GM23338 (cell line): ENCODE measurements around the gene TEX26. TPM values are rescaled to one million over a fixed set of nuclear protein-coding genes. Genes with fewer than 3 reads are reported as not detected.

Source experiments
- ATAC-seq: fragments of 200-7000 bp; cut with Tn5 transposase; 3 replicates; pipeline ENCODE4 v1.9.1; 2020
- DNase-seq: peaks from one replicate; pipeline ENCODE4 v3.0.0-alpha.2; 2015; ENCODE audit warnings: low spot score
- H2AFZ ChIP-seq: fragments of 200-600 bp; sonication (generic); 2 replicates; pipeline ENCODE4 v1.8.0; 2016; ENCODE audit warnings: antibody characterized with exemption, mild to moderate bottlenecking, moderate library complexity
- H3F3A ChIP-seq: fragments of 200-600 bp; sonication (generic); replicated peaks from 2 replicates; pipeline ENCODE4 v1.8.0; 2017; ENCODE audit warnings: antibody characterized with exemption, mixed run types, low read depth
- H3K27ac ChIP-seq: fragments of 200-600 bp; sonication (generic); 2 replicates; pipeline ENCODE4 v1.6.1; 2016; ENCODE audit warnings: low read depth
- H3K27me3 ChIP-seq: fragments of 200-600 bp; sonication (generic); 2 replicates; pipeline ENCODE4 v1.8.0; 2016; ENCODE audit warnings: mild to moderate bottlenecking, mixed run types, moderate library complexity; ENCODE audit not compliant: insufficient read depth
- H3K36me3 ChIP-seq: fragments of 200-600 bp; sonication (generic); 2 replicates; pipeline ENCODE4 v1.8.0; 2016; ENCODE audit warnings: mild to moderate bottlenecking; ENCODE audit not compliant: insufficient read depth
- H3K4me1 ChIP-seq: fragments of 200-600 bp; sonication (generic); 2 replicates; pipeline ENCODE4 v1.8.0; 2016; ENCODE audit warnings: mild to moderate bottlenecking, moderate library complexity; ENCODE audit not compliant: insufficient read depth
- H3K4me2 ChIP-seq: fragments of 200-600 bp; sonication (generic); 2 replicates; pipeline ENCODE4 v1.7.1; 2017; ENCODE audit warnings: mixed run types
- H3K4me3 ChIP-seq: fragments of 200-600 bp; sonication (generic); 2 replicates; pipeline ENCODE4 v1.6.1; 2016; ENCODE audit warnings: mixed run types
- H3K79me2 ChIP-seq: fragments of 200-600 bp; sonication (generic); replicated peaks from 2 replicates; pipeline ENCODE4 v1.8.0; 2017; ENCODE audit warnings: mild to moderate bottlenecking; ENCODE audit not compliant: insufficient read depth
- H3K9me2 ChIP-seq: fragments of 200-600 bp; sonication (generic); 2 replicates; pipeline ENCODE4 v1.8.0; 2017; ENCODE audit not compliant: insufficient read depth
- H4K20me1 ChIP-seq: fragments of 200-600 bp; sonication (generic); replicated peaks from 2 replicates; pipeline ENCODE4 v1.8.0; 2017; ENCODE audit warnings: mild to moderate bottlenecking; ENCODE audit not compliant: insufficient read depth
- H3K27ac Mint-ChIP-seq: 2 replicates; pipeline ENCODE4 v1.8.0; 2020; ENCODE audit warnings: inconsistent platforms, mild to moderate bottlenecking, moderate library complexity, mixed read lengths
- H3K27me3 Mint-ChIP-seq: 3 replicates; pipeline ENCODE4 v1.8.0; 2022; ENCODE audit warnings: low read depth, mild to moderate bottlenecking, moderate library complexity, mixed read lengths, inconsistent platforms; ENCODE audit not compliant: insufficient read depth, poor library complexity
- H3K36me3 Mint-ChIP-seq: 3 replicates; pipeline ENCODE4 v1.8.0; 2021; ENCODE audit warnings: low read depth, mild to moderate bottlenecking, inconsistent platforms, moderate library complexity, mixed read lengths
- H3K4me1 Mint-ChIP-seq: 3 replicates; pipeline ENCODE4 v1.8.0; 2020; ENCODE audit warnings: mild to moderate bottlenecking, inconsistent platforms, mixed read lengths
- H3K4me3 Mint-ChIP-seq: 3 replicates; pipeline ENCODE4 v1.8.0; 2021; ENCODE audit warnings: moderate library complexity, mild to moderate bottlenecking, inconsistent platforms, mixed read lengths
- H3K9me3 Mint-ChIP-seq: 3 replicates; pipeline ENCODE4 v1.8.0; 2020; ENCODE audit warnings: moderate library complexity, mild to moderate bottlenecking, inconsistent platforms, mixed read lengths
- JUNB ChIP-seq: IDR thresholded peaks from one replicate; pipeline ENCODE4 v1.6.1; 2016; ENCODE audit warnings: antibody characterized with exemption; ENCODE audit not compliant: unreplicated experiment
- ZNF114 ChIP-seq: fragments of 250-450 bp; sonication (Bioruptor Pico); IDR thresholded peaks from 2 replicates; pipeline ENCODE4 v1.5.0; 2020; ENCODE audit warnings: mild to moderate bottlenecking, moderate library complexity
- polyA plus RNA-seq: library from polyadenylated mRNA; unstranded; fragments of >200 nt; fragmentation: Nextera tagmentation; extraction: Ambion mirVana; gene quantifications from 2 replicates; pipeline ENCODE4 v1.2.1, GENCODE V29; 2016
- total RNA-seq: library from RNA; depleted of rRNA; stranded (reverse); fragments of >200 nt; shearing (Covaris generic); gene quantifications from 2 replicates; pipeline ENCODE4 v1.2.3, GENCODE V29; 2014
- TF ChIP-seq, protein P1 (sequence below), 2 experiments: fragments of 200-600 bp in 1 of 2; sonication (generic) in 1 of 2; conservative IDR thresholded peaks; 2 replicates each; pipeline versions ENCODE4 v1.5.1 to v1.6.1; 2016 to 2017; ENCODE audit warnings: antibody characterized with exemption in 2 of 2, low read depth in 2 of 2, mild to moderate bottlenecking in 2 of 2, moderate library complexity in 1 of 2
- TF ChIP-seq, protein P2 (sequence below): IDR thresholded peaks from one replicate; pipeline ENCODE4 v1.6.1; 2018; ENCODE audit warnings: antibody characterized with exemption; ENCODE audit not compliant: unreplicated experiment

The TEX26 gene
- total and polyA plus RNA-seq, 2 experiments from 2014 or later: not detected

DNA sequence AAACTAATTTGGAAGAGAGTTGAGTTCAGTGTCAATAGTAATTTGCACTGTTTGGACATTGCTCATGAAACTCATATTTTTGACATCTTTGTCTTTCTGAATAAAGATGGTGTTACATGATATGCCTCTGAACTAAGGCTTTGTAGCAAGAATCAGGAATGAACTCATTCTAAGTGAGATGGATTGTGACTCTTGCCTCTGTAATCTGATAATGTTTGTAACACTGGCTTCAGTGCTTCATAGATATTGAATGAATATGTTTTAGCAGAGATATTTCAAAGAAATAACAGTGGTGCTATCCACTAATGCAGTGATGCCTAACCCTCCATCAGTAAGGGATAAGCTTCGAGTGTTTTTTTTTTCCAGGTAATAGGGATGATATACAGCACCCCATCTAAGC lies 32.9 kb downstream of the TEX26 start:
- H3K4me2 ChIP-seq: no peak overlapping the region
- H4K20me1 ChIP-seq: no peaks in the 10 kb centered on the region
- ATAC-seq (no peak), DNase-seq (no peak)
- peaks cover 4% of the 10 kb centered on the region for H3K27me3 Mint-ChIP-seq
- peaks cover 20% of the 10 kb centered on the region; the same call in 2 of the 3 replicates for H3K36me3 Mint-ChIP-seq
- no peak overlapping the region for H3K27ac Mint-ChIP-seq
- peaks cover 12% of the 10 kb centered on the region for H3K9me2 ChIP-seq
- TF ChIP-seq, protein P1, sequence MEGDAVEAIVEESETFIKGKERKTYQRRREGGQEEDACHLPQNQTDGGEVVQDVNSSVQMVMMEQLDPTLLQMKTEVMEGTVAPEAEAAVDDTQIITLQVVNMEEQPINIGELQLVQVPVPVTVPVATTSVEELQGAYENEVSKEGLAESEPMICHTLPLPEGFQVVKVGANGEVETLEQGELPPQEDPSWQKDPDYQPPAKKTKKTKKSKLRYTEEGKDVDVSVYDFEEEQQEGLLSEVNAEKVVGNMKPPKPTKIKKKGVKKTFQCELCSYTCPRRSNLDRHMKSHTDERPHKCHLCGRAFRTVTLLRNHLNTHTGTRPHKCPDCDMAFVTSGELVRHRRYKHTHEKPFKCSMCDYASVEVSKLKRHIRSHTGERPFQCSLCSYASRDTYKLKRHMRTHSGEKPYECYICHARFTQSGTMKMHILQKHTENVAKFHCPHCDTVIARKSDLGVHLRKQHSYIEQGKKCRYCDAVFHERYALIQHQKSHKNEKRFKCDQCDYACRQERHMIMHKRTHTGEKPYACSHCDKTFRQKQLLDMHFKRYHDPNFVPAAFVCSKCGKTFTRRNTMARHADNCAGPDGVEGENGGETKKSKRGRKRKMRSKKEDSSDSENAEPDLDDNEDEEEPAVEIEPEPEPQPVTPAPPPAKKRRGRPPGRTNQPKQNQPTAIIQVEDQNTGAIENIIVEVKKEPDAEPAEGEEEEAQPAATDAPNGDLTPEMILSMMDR (conservative IDR thresholded peaks at IDR 0.05; ENCODE audit: low read depth in 2 of 2): no peak
- TF ChIP-seq ZNF114 (CRISPR knock-in tag) (no peak), JUNB (no peak)
- TF ChIP-seq, protein P2, sequence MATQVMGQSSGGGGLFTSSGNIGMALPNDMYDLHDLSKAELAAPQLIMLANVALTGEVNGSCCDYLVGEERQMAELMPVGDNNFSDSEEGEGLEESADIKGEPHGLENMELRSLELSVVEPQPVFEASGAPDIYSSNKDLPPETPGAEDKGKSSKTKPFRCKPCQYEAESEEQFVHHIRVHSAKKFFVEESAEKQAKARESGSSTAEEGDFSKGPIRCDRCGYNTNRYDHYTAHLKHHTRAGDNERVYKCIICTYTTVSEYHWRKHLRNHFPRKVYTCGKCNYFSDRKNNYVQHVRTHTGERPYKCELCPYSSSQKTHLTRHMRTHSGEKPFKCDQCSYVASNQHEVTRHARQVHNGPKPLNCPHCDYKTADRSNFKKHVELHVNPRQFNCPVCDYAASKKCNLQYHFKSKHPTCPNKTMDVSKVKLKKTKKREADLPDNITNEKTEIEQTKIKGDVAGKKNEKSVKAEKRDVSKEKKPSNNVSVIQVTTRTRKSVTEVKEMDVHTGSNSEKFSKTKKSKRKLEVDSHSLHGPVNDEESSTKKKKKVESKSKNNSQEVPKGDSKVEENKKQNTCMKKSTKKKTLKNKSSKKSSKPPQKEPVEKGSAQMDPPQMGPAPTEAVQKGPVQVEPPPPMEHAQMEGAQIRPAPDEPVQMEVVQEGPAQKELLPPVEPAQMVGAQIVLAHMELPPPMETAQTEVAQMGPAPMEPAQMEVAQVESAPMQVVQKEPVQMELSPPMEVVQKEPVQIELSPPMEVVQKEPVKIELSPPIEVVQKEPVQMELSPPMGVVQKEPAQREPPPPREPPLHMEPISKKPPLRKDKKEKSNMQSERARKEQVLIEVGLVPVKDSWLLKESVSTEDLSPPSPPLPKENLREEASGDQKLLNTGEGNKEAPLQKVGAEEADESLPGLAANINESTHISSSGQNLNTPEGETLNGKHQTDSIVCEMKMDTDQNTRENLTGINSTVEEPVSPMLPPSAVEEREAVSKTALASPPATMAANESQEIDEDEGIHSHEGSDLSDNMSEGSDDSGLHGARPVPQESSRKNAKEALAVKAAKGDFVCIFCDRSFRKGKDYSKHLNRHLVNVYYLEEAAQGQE: no peak
- H3K27ac ChIP-seq: no peak overlapping the region
- H3K4me1 Mint-ChIP-seq: no peaks in the 10 kb centered on the region
- no peak overlapping the region for H3K4me3 Mint-ChIP-seq
- H3K4me1 ChIP-seq: no peaks in the 10 kb centered on the region
- no peaks in the 10 kb centered on the region for H3K79me2 ChIP-seq
- no peaks in the 10 kb centered on the region for H3F3A ChIP-seq
- peaks cover 39% of the 10 kb centered on the region for H3K9me3 Mint-ChIP-seq
- 0 out of 2 replicates have a peak, but pooled peaks cover 5% of the 10 kb centered on the region for H3K36me3 ChIP-seq
- H3K27me3 ChIP-seq: no peaks in the 10 kb centered on the region
- H2AFZ ChIP-seq: no peak overlapping the region
- no peak overlapping the region for H3K4me3 ChIP-seq

DNA sequence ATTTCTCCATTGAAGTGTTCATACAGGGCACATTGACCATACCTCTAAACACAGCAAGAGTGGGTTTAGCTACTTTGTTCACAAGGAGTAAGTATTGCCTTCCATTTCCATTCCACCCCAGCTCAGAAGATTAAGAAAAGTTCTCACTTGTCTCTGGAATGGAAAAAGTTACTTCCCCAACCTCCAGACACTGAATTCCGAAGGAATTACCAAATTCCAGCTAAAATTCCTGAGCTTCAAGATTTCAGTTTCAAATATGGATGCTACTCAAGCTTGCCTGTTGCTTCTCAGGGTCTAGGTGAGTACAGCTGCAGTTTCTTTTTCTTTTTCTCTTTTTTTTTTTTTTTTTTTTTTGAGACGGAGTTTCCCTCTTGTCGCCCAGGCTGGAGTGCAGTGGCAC lies 33.6 kb downstream of the TEX26 start:
- Histone ChIP-seq H3K4me1 (no peaks in the 10 kb centered on the region), H3K9me2 (peaks cover 12% of the 10 kb centered on the region; the same call in 1 of the 2 replicates), H3K27me3 (no peaks in the 10 kb centered on the region), H3K4me3 (no peak overlapping the region), H3K36me3 (0 out of 2 replicates have a peak, but pooled peaks cover 5% of the 10 kb centered on the region), H2AFZ (no peak overlapping the region), H4K20me1 (no peaks in the 10 kb centered on the region), H3F3A (no peaks in the 10 kb centered on the region), H3K4me2 (no peak overlapping the region), H3K79me2 (no peaks in the 10 kb centered on the region), H3K27ac (no peak overlapping the region)
- peaks cover 20% of the 10 kb centered on the region; the same call in 2 of the 3 replicates for H3K36me3 Mint-ChIP-seq
- H3K27me3 Mint-ChIP-seq: peaks cover 4% of the 10 kb centered on the region
- TF ChIP-seq, protein P2: no peak
- DNase-seq (no peak), ATAC-seq (no peak)
- no peak overlapping the region for H3K4me3 Mint-ChIP-seq
- no peak overlapping the region for H3K27ac Mint-ChIP-seq
- H3K4me1 Mint-ChIP-seq: no peaks in the 10 kb centered on the region
- H3K9me3 Mint-ChIP-seq: peaks cover 35% of the 10 kb centered on the region
